Measurements from ENCODE around the gene NKAIN2.

NKAIN2 gene

DNA sequence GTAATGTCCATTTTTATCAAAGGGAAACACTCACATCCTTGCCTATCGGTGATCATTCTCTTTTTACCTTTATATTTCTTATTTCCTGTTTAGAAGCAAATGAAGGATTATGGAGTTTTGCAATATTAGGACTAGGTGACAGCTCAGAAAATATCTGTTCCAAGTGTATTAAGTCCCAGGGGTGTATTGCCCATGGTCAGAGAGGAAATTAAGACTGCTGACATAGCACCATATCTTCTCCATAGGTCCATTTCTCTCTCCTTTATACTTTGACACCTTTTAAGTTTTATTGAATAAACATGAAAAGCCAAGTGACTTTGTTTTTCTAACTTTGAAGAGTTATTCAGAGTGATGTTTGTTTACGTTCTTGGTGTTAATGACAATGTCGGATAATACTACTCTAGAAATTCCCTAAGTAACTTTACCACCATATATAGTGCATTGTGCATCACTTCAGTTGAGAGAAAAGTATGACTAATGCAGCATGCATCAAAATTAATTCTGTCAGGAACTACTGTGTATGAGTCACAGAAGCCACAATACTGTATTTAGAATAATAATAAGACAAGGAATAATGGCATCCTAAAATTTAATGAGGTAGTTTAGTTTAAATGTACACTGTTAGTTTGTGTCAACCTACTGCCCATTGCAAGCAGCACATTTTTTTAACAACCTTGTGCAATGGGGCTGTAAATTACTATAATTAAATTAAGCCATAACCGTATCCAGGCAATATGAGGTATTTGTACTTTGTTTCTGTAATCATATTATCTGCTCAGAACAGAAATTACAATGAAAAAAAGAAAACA, 684.2 kb downstream of the NKAIN2 start:
- no peak overlapping the region for H3K27ac ChIP-seq (ENCODE audit: low read length)
- no peaks in the 10 kb centered on the region for H3K4me1 ChIP-seq (ENCODE audit: control insufficient read depth, insufficient read depth, low read length)

DNA sequence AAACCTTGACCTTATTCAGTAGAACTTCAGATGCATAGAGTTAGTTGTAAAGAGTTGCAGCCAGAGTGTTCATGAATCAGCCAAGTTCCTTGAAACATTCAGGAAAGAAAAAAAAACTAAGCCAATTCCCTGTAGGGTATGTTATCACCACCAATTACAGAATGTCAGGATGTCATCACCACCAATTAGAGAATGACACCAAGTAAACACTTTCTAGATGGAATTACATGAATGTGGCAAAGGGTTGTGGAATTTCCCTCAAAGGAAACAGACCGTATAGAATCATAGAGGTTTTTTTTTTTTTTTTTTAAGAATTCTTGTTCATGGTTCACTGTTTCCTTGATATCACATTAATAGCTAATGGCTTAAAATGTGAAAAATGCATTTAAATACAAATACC, 686.5 kb downstream of the NKAIN2 start:
- Histone ChIP-seq H3K36me3 (ENCODE audit: control insufficient read depth in 2 of 2, insufficient read depth in 2 of 2, low read length in 2 of 2) (no peaks in the 10 kb centered on the region), H3K27ac (ENCODE audit: low read length) (no peak overlapping the region), H3K9me3 (ENCODE audit: control insufficient read depth in 2 of 2, low read length in 2 of 2) (no peaks in the 10 kb centered on the region), H3K27me3 (ENCODE audit: control insufficient read depth in 1 of 2, insufficient read depth in 2 of 2, low read length in 2 of 2) (no peaks in the 10 kb centered on the region), H3K4me3 (ENCODE audit: low read length in 2 of 2) (no peak overlapping the region), H3K4me1 (ENCODE audit: control insufficient read depth, insufficient read depth, low read length) (no peaks in the 10 kb centered on the region), H3K9ac (ENCODE audit: low read length in 2 of 2) (no peak overlapping the region)

More for the DNA sequence above, 684.2 kb downstream of the NKAIN2 start:
- Histone ChIP-seq H3K9ac (ENCODE audit: low read length in 2 of 2) (no peak overlapping the region), H3K36me3 (ENCODE audit: control insufficient read depth in 2 of 2, insufficient read depth in 2 of 2, low read length in 2 of 2) (no peaks in the 10 kb centered on the region), H3K4me3 (ENCODE audit: low read length in 2 of 2) (no peak overlapping the region), H3K27me3 (ENCODE audit: control insufficient read depth in 1 of 2, insufficient read depth in 2 of 2, low read length in 2 of 2) (no peaks in the 10 kb centered on the region), H3K9me3 (ENCODE audit: control insufficient read depth in 2 of 2, low read length in 2 of 2) (no peaks in the 10 kb centered on the region)

DNA sequence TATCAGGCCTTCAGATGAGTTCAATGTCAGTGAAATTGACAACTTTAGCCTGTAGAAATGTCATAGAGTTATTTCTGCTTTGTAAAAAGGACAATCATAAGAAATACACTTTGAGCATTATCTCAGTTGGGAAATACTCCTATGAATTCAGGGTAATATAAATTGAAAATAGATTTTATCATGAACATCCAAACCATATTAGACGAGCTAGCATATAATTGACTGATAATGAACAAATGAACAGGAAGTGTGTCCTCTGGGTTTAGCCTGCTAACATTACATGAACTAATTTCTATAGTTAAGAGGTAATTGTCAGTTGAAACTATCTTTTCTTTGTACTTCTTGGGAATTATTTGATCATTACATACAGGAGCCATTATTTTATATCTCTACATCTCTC, 689.6 kb downstream of the NKAIN2 start:
- Histone ChIP-seq H3K9ac (ENCODE audit: low read length in 2 of 2) (no peak overlapping the region), H3K4me1 (ENCODE audit: control insufficient read depth, insufficient read depth, low read length) (no peaks in the 10 kb centered on the region), H3K4me3 (ENCODE audit: low read length in 2 of 2) (no peak overlapping the region), H3K9me3 (ENCODE audit: control insufficient read depth in 2 of 2, low read length in 2 of 2) (no peaks in the 10 kb centered on the region), H3K27me3 (ENCODE audit: control insufficient read depth in 1 of 2, insufficient read depth in 2 of 2, low read length in 2 of 2) (no peaks in the 10 kb centered on the region), H3K27ac (ENCODE audit: low read length) (no peak overlapping the region), H3K36me3 (ENCODE audit: control insufficient read depth in 2 of 2, insufficient read depth in 2 of 2, low read length in 2 of 2) (no peaks in the 10 kb centered on the region)

DNA sequence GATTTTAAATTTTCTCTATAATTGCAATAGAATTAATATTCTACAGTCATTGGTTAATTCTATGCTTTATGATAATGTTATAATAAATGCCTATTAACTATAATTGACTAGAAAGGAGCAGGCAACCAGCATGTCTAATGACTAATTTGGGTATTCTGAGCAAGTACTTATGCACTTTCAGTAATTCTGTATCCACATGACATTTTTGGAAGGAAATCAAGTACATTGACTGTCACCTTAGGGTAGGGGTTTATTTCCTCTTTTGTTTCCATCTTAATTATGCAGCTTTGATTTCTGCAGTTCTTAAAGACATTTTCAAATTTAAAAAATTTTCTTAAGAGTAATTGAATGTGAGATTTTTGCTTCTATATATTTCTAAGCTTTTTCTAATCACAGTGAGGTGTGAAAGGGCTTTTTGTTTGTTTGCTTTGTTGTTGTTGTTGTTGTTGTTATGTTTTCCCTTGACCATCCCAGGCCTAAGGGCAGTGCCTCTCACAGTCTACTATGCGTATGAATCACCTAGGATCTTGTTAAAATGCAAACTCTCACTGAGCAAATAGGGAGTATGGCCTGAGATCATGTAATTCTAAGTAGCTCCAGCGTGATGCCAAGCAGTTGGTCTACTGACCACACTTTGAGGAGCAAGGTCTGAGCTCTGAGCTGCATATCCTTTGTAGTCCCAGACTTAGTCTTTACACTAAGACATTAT, 691.4 kb downstream of the NKAIN2 start:
- no peaks in the 10 kb centered on the region for H3K9me3 ChIP-seq (ENCODE audit: control insufficient read depth in 2 of 2, low read length in 2 of 2)
- no peak overlapping the region for H3K4me3 ChIP-seq (ENCODE audit: low read length in 2 of 2)
- no peak overlapping the region for H3K27ac ChIP-seq (ENCODE audit: low read length)
- H3K27me3 ChIP-seq (ENCODE audit: control insufficient read depth in 1 of 2, insufficient read depth in 2 of 2, low read length in 2 of 2) = no peaks in the 10 kb centered on the region
- no peaks in the 10 kb centered on the region for H3K36me3 ChIP-seq (ENCODE audit: control insufficient read depth in 2 of 2, insufficient read depth in 2 of 2, low read length in 2 of 2)
- no peak overlapping the region for H3K9ac ChIP-seq (ENCODE audit: low read length in 2 of 2)
- H3K4me1 ChIP-seq (ENCODE audit: control insufficient read depth, insufficient read depth, low read length) = no peaks in the 10 kb centered on the region

DNA sequence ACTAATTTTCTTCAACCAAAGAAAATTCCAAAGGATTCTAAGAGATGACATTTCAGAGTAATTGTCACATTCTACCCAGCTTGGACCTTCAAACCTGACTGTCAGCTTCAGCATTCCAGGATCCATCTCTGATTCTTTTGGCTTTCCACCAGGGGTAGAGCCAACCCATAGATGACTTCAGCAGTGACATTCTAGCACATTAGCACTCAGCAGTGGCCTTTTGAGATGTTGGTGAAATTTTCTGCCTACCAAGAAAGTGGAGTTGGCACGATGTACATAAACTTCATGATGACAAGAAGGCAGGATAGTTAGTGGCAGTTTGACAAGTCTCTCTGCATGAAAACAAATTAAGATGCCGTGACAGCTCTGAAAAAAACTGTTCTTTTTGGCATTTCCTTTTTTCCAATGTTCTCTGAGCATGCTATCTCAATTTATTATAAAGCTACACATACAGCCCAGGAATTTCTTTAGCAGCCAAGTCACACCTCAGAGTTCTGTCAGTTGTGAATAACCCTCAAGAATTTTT, 692.1 kb downstream of the NKAIN2 start:
- Histone ChIP-seq H3K4me1 (ENCODE audit: control insufficient read depth, insufficient read depth, low read length) (no peaks in the 10 kb centered on the region), H3K9me3 (ENCODE audit: control insufficient read depth in 2 of 2, low read length in 2 of 2) (no peaks in the 10 kb centered on the region), H3K27me3 (ENCODE audit: control insufficient read depth in 1 of 2, insufficient read depth in 2 of 2, low read length in 2 of 2) (no peaks in the 10 kb centered on the region), H3K9ac (ENCODE audit: low read length in 2 of 2) (no peak overlapping the region), H3K4me3 (ENCODE audit: low read length in 2 of 2) (no peak overlapping the region), H3K27ac (ENCODE audit: low read length) (no peak overlapping the region), H3K36me3 (ENCODE audit: control insufficient read depth in 2 of 2, insufficient read depth in 2 of 2, low read length in 2 of 2) (no peaks in the 10 kb centered on the region)

DNA sequence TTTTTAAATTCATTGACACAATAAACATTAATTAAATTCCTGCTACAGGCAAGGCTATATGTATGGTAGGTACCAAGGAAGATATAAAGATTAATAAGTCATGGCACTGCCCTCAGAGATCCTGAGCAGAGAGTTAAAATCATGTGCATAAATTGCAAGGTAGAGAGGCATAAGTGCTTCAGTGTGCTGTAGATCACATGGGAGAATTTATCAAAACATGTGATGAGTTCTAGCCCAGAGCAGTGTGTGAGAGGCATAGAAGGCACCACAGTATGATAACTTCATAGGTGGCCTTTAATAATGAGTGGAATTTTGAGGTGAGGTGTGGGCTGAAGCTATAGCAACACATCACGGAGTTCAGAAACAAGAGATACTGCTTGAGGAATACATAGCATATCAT, 692.7 kb downstream of the NKAIN2 start:
- Histone ChIP-seq H3K27me3 (ENCODE audit: control insufficient read depth in 1 of 2, insufficient read depth in 2 of 2, low read length in 2 of 2) (no peaks in the 10 kb centered on the region), H3K4me1 (ENCODE audit: control insufficient read depth, insufficient read depth, low read length) (no peaks in the 10 kb centered on the region), H3K36me3 (ENCODE audit: control insufficient read depth in 2 of 2, insufficient read depth in 2 of 2, low read length in 2 of 2) (no peaks in the 10 kb centered on the region), H3K9me3 (ENCODE audit: control insufficient read depth in 2 of 2, low read length in 2 of 2) (no peaks in the 10 kb centered on the region), H3K4me3 (ENCODE audit: low read length in 2 of 2) (no peak overlapping the region), H3K27ac (ENCODE audit: low read length) (no peak overlapping the region), H3K9ac (ENCODE audit: low read length in 2 of 2) (no peak overlapping the region)

DNA sequence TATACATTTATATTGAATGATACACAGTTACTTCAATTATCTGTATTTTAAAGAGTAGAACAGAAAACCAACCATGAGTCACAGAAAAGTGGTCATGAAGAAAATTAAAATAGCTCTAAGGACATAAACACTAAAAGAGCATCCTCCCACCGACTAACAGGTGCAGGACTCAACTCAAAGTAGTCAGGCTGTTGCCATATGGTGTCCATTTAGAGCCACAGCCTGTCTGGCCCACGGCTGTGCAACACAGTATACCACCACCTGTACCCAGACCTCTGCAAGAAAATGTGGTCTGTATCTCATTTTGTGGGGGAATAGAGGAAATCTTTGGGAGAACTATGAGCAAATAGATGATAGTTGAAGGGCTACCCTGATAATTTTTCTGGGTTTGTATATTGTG, 708.8 kb downstream of the NKAIN2 start:
- no peaks in the 10 kb centered on the region for H3K27me3 ChIP-seq (ENCODE audit: control insufficient read depth in 1 of 2, insufficient read depth in 2 of 2, low read length in 2 of 2)
- H3K27ac ChIP-seq (ENCODE audit: low read length) = no peak overlapping the region
- H3K4me1 ChIP-seq (ENCODE audit: control insufficient read depth, insufficient read depth, low read length) = no peaks in the 10 kb centered on the region
- H3K9ac ChIP-seq (ENCODE audit: low read length in 2 of 2) = no peak overlapping the region
- no peak overlapping the region for H3K4me3 ChIP-seq (ENCODE audit: low read length in 2 of 2)
- H3K9me3 ChIP-seq (ENCODE audit: control insufficient read depth in 2 of 2, low read length in 2 of 2) = no peaks in the 10 kb centered on the region
- no peaks in the 10 kb centered on the region for H3K36me3 ChIP-seq (ENCODE audit: control insufficient read depth in 2 of 2, insufficient read depth in 2 of 2, low read length in 2 of 2)

DNA sequence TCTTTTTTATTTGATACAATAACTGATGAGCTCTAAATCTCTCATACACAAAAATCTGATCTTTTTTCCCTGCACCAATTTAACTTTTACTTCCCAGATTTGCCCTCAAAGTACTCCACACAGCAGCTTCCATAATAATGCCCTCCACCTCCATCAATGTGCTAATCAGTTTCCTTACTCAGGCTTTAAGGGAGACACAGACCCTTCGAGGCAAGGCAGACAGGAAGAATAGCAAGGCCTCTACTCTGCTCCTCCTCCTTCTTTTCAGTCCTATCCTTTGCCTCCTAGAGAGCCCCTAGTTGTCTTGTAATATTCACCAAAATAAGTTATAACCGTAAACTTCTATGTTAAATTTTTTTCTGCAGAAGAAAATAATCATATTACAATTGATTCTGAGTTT, 713.7 kb downstream of the NKAIN2 start:
- Histone ChIP-seq H3K9ac (ENCODE audit: low read length in 2 of 2) (no peak overlapping the region), H3K4me1 (ENCODE audit: control insufficient read depth, insufficient read depth, low read length) (no peaks in the 10 kb centered on the region), H3K36me3 (ENCODE audit: control insufficient read depth in 2 of 2, insufficient read depth in 2 of 2, low read length in 2 of 2) (no peaks in the 10 kb centered on the region), H3K27ac (ENCODE audit: low read length) (no peak overlapping the region), H3K27me3 (ENCODE audit: control insufficient read depth in 1 of 2, insufficient read depth in 2 of 2, low read length in 2 of 2) (no peaks in the 10 kb centered on the region), H3K9me3 (ENCODE audit: control insufficient read depth in 2 of 2, low read length in 2 of 2) (no peaks in the 10 kb centered on the region), H3K4me3 (ENCODE audit: low read length in 2 of 2) (no peak overlapping the region)

DNA sequence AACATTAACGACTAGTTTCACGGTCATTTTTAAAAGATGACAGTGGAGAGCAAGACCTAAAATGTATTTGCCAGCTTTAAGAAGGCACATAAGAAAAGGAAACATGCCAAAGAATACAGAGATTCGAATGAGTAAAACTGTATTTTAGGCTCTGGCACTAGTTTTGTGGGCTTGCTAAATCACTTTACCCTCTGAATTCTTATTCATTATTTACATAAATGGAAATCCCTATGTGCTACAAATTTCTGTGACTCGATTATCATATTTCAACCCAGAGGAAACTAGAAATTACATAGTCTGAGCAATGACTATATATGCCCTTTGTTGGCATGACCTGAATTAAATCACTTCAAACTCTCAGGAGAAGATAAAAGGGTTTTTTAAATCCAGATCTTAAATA, 716.8 kb downstream of the NKAIN2 start:
- Histone ChIP-seq H3K27ac (ENCODE audit: low read length) (no peak overlapping the region), H3K9ac (ENCODE audit: low read length in 2 of 2) (no peak overlapping the region), H3K9me3 (ENCODE audit: control insufficient read depth in 2 of 2, low read length in 2 of 2) (no peaks in the 10 kb centered on the region), H3K36me3 (ENCODE audit: control insufficient read depth in 2 of 2, insufficient read depth in 2 of 2, low read length in 2 of 2) (no peaks in the 10 kb centered on the region), H3K4me3 (ENCODE audit: low read length in 2 of 2) (no peak overlapping the region), H3K27me3 (ENCODE audit: control insufficient read depth in 1 of 2, insufficient read depth in 2 of 2, low read length in 2 of 2) (no peaks in the 10 kb centered on the region), H3K4me1 (ENCODE audit: control insufficient read depth, insufficient read depth, low read length) (no peaks in the 10 kb centered on the region)

DNA sequence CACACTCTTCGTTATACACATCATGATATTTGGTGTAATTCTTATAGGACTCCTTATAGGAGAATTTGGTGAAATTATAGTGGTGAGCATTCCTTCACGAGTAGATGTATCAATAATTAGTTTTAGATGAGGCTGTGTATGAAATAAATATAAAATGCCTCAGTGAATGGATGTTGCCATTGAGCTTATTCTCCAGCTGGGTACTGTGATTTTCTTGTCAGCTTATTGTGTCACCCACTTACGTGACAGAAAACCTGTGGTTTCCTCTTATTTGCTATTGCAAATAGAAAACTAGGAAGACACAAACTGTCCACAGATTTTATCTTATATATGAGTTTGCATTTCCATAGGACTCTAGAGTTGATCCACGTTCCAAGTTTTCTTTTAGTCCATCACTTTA, 718.7 kb downstream of the NKAIN2 start:
- no peak overlapping the region for H3K9ac ChIP-seq (ENCODE audit: low read length in 2 of 2)
- H3K27me3 ChIP-seq (ENCODE audit: control insufficient read depth in 1 of 2, insufficient read depth in 2 of 2, low read length in 2 of 2) = no peaks in the 10 kb centered on the region
- no peak overlapping the region for H3K4me3 ChIP-seq (ENCODE audit: low read length in 2 of 2)
- no peak overlapping the region for H3K27ac ChIP-seq (ENCODE audit: low read length)
- H3K9me3 ChIP-seq (ENCODE audit: control insufficient read depth in 2 of 2, low read length in 2 of 2) = no peaks in the 10 kb centered on the region
- H3K4me1 ChIP-seq (ENCODE audit: control insufficient read depth, insufficient read depth, low read length) = no peaks in the 10 kb centered on the region
- no peaks in the 10 kb centered on the region for H3K36me3 ChIP-seq (ENCODE audit: control insufficient read depth in 2 of 2, insufficient read depth in 2 of 2, low read length in 2 of 2)
